HG03039 (cell line): Measurements from ENCODE around the gene BIRC2.
"Not testable (repeated sequence)": the region's sequence is repeated elsewhere in the genome, so short reads cannot be mapped to it uniquely, and the experiment has no call there.

ENCODE experiments used
- ATAC-seq: cut with Tn5 transposase; IDR thresholded peaks from one replicate; pipeline ENCODE4 v1.9.1; 2021; ENCODE audit warnings: mild to moderate bottlenecking, moderate library complexity; ENCODE audit not compliant: unreplicated experiment

The BIRC2 gene

GRCh38 chr11:102346748-102347461, at the start of gene BIRC2:
TSS of gene BIRC2 (plus strand) at chr11:102347214. CDS start at chr11:102349855, 2,641 bp downstream.
- ATAC-seq = peak; percentile 83

- not testable (repeated sequence) for ATAC-seq
These were observed 46.2 kb upstream of the BIRC2 start for GRCh38 chr11:102300837-102301236.

GRCh38 chr11:102302241-102302640, 44.8 kb upstream of the BIRC2 start:
- ATAC-seq = no peak

- ATAC-seq = no peak
These were observed 42.3 kb upstream of the BIRC2 start for GRCh38 chr11:102304686-102305085.

- no peak for ATAC-seq
These were observed 41.5 kb upstream of the BIRC2 start for GRCh38 chr11:102305352-102306047.

GRCh38 chr11:102306048-102306597, 40.9 kb upstream of the BIRC2 start:
- no peak for ATAC-seq

GRCh38 chr11:102306817-102307726, 39.9 kb upstream of the BIRC2 start:
- ATAC-seq = no peak

- no peak for ATAC-seq
These were observed 39.3 kb upstream of the BIRC2 start for GRCh38 chr11:102307727-102308038.

- no peak for ATAC-seq
These were observed 37.1 kb upstream of the BIRC2 start for GRCh38 chr11:102309621-102310541.

GRCh38 chr11:102312667-102313066, 34.3 kb upstream of the BIRC2 start:
- no peak for ATAC-seq

GRCh38 chr11:102313238-102313940, 33.6 kb upstream of the BIRC2 start:
- no peak for ATAC-seq

GRCh38 chr11:102314784-102315183, 32.2 kb upstream of the BIRC2 start:
- ATAC-seq = no peak

GRCh38 chr11:102316346-102316904, 30.6 kb upstream of the BIRC2 start:
- ATAC-seq = no peak

GRCh38 chr11:102317099-102317767, 29.8 kb upstream of the BIRC2 start, which contains the start of gene BIRC3:
TSS of gene BIRC3 (plus strand) at chr11:102317484. CDS start at chr11:102324510, 7,026 bp downstream.
- peak; percentile 83 for ATAC-seq

- ATAC-seq = no peak
These were observed 29.3 kb upstream of the BIRC2 start for GRCh38 chr11:102317768-102318103.

GRCh38 chr11:102318469-102318868, 28.5 kb upstream of the BIRC2 start:
- ATAC-seq = no peak

- no peak for ATAC-seq
These were observed 27.5 kb upstream of the BIRC2 start for GRCh38 chr11:102319544-102319943.

- no peak for ATAC-seq
These were observed 26.8 kb upstream of the BIRC2 start for GRCh38 chr11:102320188-102320587.

GRCh38 chr11:102320679-102321078, 26.3 kb upstream of the BIRC2 start:
- ATAC-seq = no peak
